Measurements from ENCODE around the gene SNX2. TPM values are rescaled to one million over a fixed set of nuclear protein-coding genes. Genes with fewer than 3 reads are reported as not detected.

Gene SNX2
- total RNA-seq, 1 donor from 2014 or later: 53.2 TPM

GRCh38 chr5:122870219-122870856, 95.5 kb downstream of the SNX2 start:
- Mint-ChIP-seq H3K27ac (ENCODE audit: unreplicated experiment) (no peak overlapping the region), H3K27me3 (ENCODE audit: unreplicated experiment) (no peaks in the 10 kb centered on the region), H3K4me3 (ENCODE audit: unreplicated experiment) (no peak overlapping the region), H3K9me3 (ENCODE audit: unreplicated experiment) (no peaks in the 10 kb centered on the region), H3K4me1 (ENCODE audit: unreplicated experiment) (peaks cover 14% of the 10 kb centered on the region), H3K36me3 (ENCODE audit: unreplicated experiment) (peaks cover 4% of the 10 kb centered on the region)
- TF ChIP-seq CTCF (IDR thresholded peaks at IDR 0.05): no peak
- no peak for DNase-seq (ENCODE audit: extremely low spot score, unreplicated experiment)

GRCh38 chr5:122871661-122872060, 96.8 kb downstream of the SNX2 start:
- Mint-ChIP-seq H3K9me3 (ENCODE audit: unreplicated experiment) (no peaks in the 10 kb centered on the region), H3K27me3 (ENCODE audit: unreplicated experiment) (no peaks in the 10 kb centered on the region), H3K4me3 (ENCODE audit: unreplicated experiment) (no peak overlapping the region), H3K4me1 (ENCODE audit: unreplicated experiment) (peaks cover 14% of the 10 kb centered on the region), H3K36me3 (ENCODE audit: unreplicated experiment) (peaks cover 4% of the 10 kb centered on the region), H3K27ac (ENCODE audit: unreplicated experiment) (no peak overlapping the region)
- TF ChIP-seq CTCF (IDR thresholded peaks at IDR 0.05): no peak
- no peak for DNase-seq (ENCODE audit: extremely low spot score, unreplicated experiment)

GRCh38 chr5:122874179-122874875, 99.4 kb downstream of the SNX2 start:
- peaks cover 5% of the 10 kb centered on the region for H3K36me3 Mint-ChIP-seq (ENCODE audit: unreplicated experiment)
- no peaks in the 10 kb centered on the region for H3K27me3 Mint-ChIP-seq (ENCODE audit: unreplicated experiment)
- no peak for TF ChIP-seq CTCF (IDR thresholded peaks at IDR 0.05)
- no peaks in the 10 kb centered on the region for H3K9me3 Mint-ChIP-seq (ENCODE audit: unreplicated experiment)
- H3K4me1 Mint-ChIP-seq (ENCODE audit: unreplicated experiment): peaks cover 14% of the 10 kb centered on the region
- DNase-seq (ENCODE audit: extremely low spot score, unreplicated experiment): no peak
- no peak overlapping the region for H3K4me3 Mint-ChIP-seq (ENCODE audit: unreplicated experiment)
- H3K27ac Mint-ChIP-seq (ENCODE audit: unreplicated experiment): no peak overlapping the region

- no peak overlapping the region for H3K4me3 Mint-ChIP-seq (ENCODE audit: unreplicated experiment)
- H3K27ac Mint-ChIP-seq (ENCODE audit: unreplicated experiment): no peak overlapping the region
- no peaks in the 10 kb centered on the region for H3K27me3 Mint-ChIP-seq (ENCODE audit: unreplicated experiment)
- no peak for TF ChIP-seq CTCF (IDR thresholded peaks at IDR 0.05)
- no peak for DNase-seq (ENCODE audit: extremely low spot score, unreplicated experiment)
- no peaks in the 10 kb centered on the region for H3K9me3 Mint-ChIP-seq (ENCODE audit: unreplicated experiment)
- peaks cover 8% of the 10 kb centered on the region for H3K4me1 Mint-ChIP-seq (ENCODE audit: unreplicated experiment)
- peaks cover 5% of the 10 kb centered on the region for H3K36me3 Mint-ChIP-seq (ENCODE audit: unreplicated experiment)
Observed at GRCh38 chr5:122877518-122877917, 102.6 kb downstream of the SNX2 start.

GRCh38 chr5:122879076-122879475, 104.2 kb downstream of the SNX2 start:
- Mint-ChIP-seq H3K4me1 (ENCODE audit: unreplicated experiment) (peaks cover 8% of the 10 kb centered on the region), H3K27me3 (ENCODE audit: unreplicated experiment) (no peaks in the 10 kb centered on the region), H3K9me3 (ENCODE audit: unreplicated experiment) (no peaks in the 10 kb centered on the region), H3K4me3 (ENCODE audit: unreplicated experiment) (no peak overlapping the region), H3K36me3 (ENCODE audit: unreplicated experiment) (peaks cover 5% of the 10 kb centered on the region), H3K27ac (ENCODE audit: unreplicated experiment) (no peak overlapping the region)
- no peak for TF ChIP-seq CTCF (IDR thresholded peaks at IDR 0.05)
- no peak for DNase-seq (ENCODE audit: extremely low spot score, unreplicated experiment)

Data from osteocyte (in vitro differentiated cells).